ENCODE data around the gene FIP1L1.
"Not testable (repeated sequence)": the region's sequence is repeated elsewhere in the genome, so short reads cannot be mapped to it uniquely, and the experiment has no call there.

Gene FIP1L1

GRCh38 chr4:53376900-53377299, 541 bp upstream of the FIP1L1 start:
- no peak for DNase-seq

GRCh38 chr4:53378171-53378482, 686 bp downstream of the FIP1L1 start:
- DNase-seq, result no peak

- peak; percentile 22 for DNase-seq
Measured at GRCh38 chr4:53380221-53380620, 2.8 kb downstream of the FIP1L1 start.

GRCh38 chr4:53409479-53409878, 32.0 kb downstream of the FIP1L1 start:
- not testable (repeated sequence) for DNase-seq

- DNase-seq, result no peak
Measured at GRCh38 chr4:53419208-53419607, 41.8 kb downstream of the FIP1L1 start.

DNA sequence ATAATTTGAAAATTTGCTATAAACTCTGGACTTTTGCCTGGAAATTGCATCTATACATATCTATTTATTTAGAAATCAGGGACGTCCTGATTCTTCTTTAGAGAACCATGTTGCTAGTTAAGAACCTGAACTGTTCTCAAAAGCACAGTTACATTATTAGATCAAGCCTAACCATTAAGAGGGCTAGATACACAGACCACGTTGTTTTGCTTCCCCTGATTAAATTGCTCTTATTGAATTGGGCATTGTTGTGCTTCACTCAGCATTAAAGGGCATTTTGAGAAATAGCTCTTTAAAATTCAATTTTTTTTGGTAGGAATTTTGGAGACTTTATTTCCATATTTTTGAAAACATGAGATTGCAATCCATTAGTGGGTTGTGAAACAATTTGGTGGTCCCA, 44.4 kb downstream of the FIP1L1 start:
- DNase-seq, result no peak

GRCh38 chr4:53422367-53422766, 44.9 kb downstream of the FIP1L1 start:
- DNase-seq, result no peak

GRCh38 chr4:53424280-53424679, 46.8 kb downstream of the FIP1L1 start:
- no peak for DNase-seq

DNA sequence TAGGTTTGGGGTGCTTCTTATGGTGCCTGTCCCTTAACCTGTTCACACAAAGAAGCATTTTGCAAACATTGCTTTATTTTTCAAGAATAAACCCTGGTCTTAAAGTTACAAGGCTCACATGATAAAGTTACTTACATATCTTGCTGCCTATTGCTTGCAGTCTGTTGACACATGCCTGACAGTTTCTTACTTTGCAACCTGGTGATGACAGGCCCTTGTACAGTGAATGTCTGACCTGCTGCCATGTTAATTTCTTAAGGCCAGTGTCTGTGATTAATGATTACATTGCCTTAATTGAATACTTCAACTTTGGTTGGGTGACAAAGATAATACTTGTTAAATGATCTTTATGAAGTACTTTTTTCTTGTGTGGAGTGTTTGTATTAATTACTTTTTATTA, 49.9 kb downstream of the FIP1L1 start:
- no peak for DNase-seq

DNA sequence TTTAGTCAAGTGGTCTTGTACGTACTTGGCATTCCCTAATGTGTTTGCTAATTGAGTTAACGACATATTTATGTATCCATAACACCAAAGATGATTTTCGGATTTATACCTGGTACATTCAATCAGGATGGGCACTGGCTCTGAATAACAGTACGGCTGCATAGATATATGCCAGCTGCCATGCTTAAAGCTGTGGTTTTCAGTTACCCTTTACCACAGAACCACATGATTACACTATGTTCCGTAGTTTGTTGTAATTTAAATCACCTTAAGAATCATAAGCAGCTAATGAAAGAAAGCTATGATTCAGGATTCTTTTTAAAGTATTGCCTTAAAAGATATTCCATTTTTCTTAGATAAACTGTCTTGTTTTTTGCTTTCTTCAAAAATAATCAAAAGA, 53.6 kb downstream of the FIP1L1 start:
- DNase-seq, result no peak

- no peak for DNase-seq
Measured at GRCh38 chr4:53432528-53433424, 55.3 kb downstream of the FIP1L1 start.

DNA sequence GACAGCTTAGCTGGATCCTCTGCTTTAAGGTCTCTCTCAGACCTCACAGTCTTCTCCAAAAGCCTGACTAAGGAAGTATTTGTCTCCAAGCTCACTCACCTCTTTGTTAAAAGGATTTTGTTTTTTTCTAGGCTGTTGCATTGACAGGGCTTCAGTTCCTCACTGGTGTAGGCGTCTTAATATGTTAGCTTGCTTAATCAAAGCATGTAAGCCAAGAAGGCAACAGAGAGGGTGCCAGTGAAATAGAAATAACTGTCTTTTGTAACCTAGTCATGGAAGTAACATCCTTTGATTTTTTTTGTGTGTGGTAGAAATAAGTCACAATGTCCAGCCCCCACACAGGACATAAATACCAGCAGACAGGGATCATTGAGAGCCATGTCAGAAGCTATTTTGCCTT, 58.8 kb downstream of the FIP1L1 start:
- DNase-seq, result no peak

- DNase-seq, result no peak
Measured at GRCh38 chr4:53441564-53441963, 64.1 kb downstream of the FIP1L1 start.

- no peak for DNase-seq
Measured at GRCh38 chr4:53444954-53445353, 67.5 kb downstream of the FIP1L1 start.

- DNase-seq, result peak; percentile 29
Measured at GRCh38 chr4:53450773-53451172, 73.3 kb downstream of the FIP1L1 start.

DNA sequence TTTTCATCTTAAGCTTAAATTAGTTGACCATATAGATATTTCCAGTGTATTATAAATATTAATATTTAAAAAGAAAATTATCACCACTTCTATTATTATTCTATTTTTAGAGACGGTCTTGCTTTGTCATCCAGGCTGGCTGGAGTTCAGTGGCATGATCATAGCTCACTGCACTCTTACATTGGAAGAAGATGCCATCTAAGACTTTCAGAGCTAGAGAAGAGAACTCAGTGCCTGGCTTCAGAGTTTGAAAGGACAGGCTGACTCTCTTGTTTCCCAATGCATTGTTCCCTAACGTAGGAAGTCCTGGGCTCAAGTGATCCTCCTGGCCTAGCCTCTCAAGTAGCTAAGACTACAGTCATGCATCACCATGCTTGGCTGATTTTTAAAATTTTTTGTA, 75.9 kb downstream of the FIP1L1 start:
- DNase-seq, result peak; percentile 15

GRCh38 chr4:53455766-53456165, 78.3 kb downstream of the FIP1L1 start:
- DNase-seq, result no peak

GRCh38 chr4:53456178-53456577, 78.7 kb downstream of the FIP1L1 start:
- DNase-seq, result no peak

- peak; percentile 62 for DNase-seq
Measured at GRCh38 chr4:53459548-53459947, 82.1 kb downstream of the FIP1L1 start.

- DNase-seq, result peak; percentile 31
Measured at GRCh38 chr4:53461244-53461643, 83.8 kb downstream of the FIP1L1 start.

DNA sequence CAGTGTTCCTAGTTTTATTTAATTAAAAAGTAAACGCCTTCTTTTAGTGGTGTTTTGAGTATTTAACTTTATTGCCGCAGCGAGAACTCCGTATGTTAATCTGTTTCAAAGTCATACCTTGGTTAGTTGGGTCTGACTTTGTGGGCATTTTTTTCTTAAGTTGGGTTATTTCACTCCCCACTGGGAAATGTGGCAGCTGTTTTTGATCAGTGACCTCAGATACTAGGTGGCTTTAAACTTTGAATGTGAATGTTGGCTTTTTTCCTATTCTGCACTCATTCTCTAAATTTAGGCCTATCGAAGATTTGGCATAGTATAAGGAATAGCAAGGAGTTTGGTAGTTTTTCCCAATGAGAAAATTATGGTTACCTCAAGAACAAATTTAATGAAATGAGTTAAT, 85.9 kb downstream of the FIP1L1 start:
- no peak for DNase-seq

DNA sequence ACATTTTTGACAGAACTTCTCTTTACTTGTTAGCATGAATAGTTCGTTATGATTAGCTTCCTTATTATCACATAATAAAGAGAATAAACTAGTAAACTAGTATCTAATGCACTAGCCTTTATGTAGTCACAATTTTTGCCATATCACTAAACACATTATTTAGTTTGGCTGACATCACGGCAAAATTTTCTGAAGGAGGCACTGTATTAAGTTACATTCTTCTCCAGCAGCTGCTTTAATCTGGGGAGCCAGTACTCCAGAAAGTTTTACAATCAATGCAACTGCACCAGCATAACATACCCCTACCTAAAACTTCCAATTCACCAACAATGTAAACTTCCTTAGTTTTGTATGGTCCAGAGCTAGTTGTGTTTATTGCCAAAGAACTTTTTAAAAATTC, 87.8 kb downstream of the FIP1L1 start:
- DNase-seq, result no peak

DNA sequence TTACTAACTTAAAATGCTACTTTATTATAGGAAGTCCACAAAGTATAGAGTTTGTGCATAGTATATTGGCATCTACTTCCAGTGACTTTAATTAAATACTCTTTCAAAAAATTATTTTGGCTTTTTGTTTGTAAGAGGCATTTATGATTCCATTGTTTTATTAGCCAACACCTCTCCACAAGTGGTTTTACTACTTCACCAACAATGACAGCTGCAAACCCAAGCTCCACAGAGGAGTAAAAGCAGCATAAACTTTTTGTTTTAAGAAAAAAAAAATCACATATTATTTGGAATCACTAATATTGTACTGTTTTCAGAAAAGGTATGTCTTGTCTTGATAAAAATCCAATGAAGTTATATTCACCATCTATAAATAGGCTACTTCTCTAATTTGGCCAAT, 88.5 kb downstream of the FIP1L1 start:
- DNase-seq, result no peak

DNA sequence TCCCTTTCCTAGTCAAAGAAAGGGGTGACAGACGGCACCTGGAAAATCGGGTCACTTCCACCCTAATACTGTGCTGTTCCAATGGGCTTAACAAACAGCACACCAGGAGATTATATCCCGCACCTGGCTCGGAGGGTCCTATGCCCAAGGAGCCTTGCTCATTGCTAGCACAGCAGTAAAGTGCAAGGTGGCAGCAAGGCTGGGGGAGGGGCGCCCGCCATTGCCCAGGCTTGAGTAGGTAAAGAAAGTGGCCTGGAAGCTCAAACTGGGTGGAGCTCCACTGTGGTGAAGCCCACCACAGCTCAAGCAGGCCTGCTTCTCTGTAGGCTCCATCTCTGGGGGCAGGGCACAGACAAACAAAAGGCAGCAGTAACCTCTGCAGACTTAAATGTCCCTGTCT, 89.1 kb downstream of the FIP1L1 start:
- DNase-seq, result not testable (repeated sequence)

Measured in fibroblast of skin of back (primary cell).